ENCODE results near the gene OSBPL10.

DNA sequence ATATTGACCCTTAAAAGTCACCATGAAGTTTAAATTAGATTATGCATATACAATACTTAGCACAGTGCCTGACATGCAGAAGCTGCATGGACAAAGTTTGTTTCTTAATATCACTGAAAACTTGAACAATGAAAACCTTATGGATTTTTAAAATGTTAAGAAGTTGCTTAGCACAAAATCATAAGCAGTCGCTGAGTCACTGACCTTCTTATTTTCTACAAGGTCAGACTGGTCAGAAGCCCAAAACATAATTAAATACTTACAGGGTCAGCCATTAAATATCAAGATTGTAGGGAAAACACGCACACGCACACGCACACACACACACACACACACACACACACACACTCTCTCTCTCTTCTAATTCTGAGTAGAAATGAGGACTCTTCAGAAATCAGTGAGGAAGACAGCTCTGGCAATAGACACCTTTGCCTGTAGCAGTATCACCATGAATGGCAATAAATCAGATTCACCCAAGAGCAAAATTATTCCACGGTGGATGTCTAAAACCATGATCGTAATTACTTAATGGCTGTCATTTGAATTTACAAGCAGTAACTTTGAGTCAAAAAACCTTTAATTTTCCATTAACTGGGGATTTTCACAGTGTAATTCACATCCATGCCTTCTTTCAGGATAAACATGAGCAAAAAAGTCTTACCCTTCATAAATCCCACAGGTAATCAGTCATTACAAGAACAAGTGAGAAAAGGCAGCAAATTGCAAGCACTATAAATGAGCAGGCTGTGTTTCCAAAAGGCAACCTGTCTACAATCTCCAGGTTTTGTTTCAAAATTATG, 147.5 kb downstream of the OSBPL10 start:
- TF ChIP-seq, protein P1, sequence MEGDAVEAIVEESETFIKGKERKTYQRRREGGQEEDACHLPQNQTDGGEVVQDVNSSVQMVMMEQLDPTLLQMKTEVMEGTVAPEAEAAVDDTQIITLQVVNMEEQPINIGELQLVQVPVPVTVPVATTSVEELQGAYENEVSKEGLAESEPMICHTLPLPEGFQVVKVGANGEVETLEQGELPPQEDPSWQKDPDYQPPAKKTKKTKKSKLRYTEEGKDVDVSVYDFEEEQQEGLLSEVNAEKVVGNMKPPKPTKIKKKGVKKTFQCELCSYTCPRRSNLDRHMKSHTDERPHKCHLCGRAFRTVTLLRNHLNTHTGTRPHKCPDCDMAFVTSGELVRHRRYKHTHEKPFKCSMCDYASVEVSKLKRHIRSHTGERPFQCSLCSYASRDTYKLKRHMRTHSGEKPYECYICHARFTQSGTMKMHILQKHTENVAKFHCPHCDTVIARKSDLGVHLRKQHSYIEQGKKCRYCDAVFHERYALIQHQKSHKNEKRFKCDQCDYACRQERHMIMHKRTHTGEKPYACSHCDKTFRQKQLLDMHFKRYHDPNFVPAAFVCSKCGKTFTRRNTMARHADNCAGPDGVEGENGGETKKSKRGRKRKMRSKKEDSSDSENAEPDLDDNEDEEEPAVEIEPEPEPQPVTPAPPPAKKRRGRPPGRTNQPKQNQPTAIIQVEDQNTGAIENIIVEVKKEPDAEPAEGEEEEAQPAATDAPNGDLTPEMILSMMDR (conservative IDR thresholded peaks at IDR 0.05 in 1 of 2, IDR thresholded peaks at IDR 0.05 in 1 of 2; ENCODE audit: low read depth in 1 of 2, low read length in 2 of 2): no peak
- TF ChIP-seq EZH2 (IDR thresholded peaks at IDR 0.05; ENCODE audit: low read length, missing control alignments): no peak

Data from fibroblast of lung (primary cell).